TTC549 (cell line): ENCODE results near the gene CTNNBIP1.

Experiments
- FAIRE-seq: peaks from 2 replicates; lab custom pipeline; 2012; peaks lifted over from hg19 to GRCh38; lab: Jason Lieb, UNC

The CTNNBIP1 gene

DNA sequence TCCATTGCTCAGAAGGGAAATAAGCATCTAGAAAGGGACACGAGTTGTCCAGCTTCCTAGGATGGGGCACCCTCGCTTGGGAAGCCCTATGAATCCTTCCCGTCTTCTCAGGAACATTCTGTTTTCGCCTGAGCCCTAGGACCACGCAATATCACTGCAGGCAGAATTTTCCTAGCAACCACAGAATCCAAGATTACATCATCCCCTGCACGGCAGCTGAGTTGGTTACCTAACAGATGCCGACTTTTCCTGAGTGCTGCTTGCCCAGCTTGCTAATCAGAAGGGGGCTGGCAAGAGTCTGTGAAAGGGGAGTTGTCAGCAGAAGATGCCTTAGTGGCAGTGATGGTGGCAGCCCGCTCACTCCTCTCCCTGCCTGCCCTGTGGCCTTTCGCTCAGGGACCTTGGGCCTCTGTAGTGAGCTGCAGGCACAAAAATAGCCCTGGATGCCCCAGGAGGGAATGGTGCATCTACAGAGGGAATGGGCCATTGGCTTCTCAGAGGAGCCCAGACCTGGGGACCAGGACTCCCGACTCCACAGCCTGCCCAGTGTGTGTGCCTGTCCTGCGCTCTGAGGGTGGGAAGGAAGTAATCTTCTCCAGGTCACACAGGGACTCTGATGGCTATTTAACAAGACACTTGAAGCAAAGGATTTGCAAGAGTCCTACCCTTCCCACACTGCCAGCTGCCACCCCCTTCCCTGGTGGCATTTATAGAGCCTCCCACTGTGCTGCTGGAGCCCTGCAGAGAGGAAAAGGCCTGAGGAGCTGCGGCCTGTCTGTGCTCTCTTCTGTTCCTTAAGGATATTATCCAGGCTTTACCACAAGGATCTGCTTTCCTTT is 57.4 kb downstream of the CTNNBIP1 start:
- no peak for FAIRE-seq

DNA sequence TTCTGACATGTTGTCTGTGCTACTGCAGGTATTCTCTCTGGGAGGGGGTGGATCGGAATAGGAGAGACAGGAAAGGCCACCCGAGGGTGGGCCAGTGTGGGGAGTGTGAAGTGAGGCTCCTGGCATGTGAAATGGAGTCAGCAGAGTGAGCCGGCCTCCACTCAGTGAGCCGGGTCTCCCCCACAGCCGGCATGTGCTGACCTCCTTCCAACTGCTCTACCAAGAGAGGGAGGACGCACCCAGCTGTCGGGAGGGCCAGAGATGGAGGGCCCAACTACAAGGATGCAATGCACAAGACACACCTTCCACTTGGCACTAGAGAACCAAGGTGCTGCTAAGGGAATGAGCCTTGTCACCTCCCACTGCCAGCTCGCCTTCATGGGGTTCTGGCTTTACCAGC is 58.1 kb downstream of the CTNNBIP1 start:
- FAIRE-seq, result no peak

DNA sequence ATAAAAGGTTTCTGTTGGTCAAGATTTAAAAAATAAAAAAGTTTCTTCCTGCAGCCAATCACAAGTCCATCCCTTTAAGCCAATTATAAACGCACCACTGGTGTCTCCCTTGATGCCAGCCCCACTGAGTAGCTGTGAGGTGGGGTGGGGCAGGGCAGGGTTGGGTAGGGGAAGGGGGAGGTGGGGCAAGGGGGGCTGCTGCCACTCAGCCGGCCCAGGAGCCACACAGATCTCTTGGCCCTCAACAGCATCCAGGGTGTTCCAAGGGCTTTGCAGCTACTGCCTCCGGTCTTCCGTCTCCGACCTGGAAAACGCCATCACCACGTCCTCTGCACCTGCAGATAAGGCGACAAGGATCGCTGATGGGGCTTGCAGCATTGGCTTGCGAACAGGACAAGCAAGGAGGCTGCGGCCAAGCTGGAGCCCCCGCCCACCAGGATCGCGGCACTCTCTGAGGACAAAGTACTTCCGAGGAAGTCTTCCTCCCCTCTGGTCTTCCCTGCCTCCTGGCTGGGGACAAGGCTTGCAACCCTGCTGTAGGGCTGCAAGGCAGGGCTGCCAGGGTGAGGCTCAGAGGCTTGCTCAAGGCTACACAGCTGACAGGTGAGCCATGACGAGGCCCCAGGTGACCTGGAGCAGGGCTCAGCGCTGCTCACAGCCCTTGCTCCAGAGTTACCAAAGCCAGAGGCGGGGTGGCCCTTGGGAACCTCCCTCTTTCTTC is 59.5 kb downstream of the CTNNBIP1 start:
- no peak for FAIRE-seq

DNA sequence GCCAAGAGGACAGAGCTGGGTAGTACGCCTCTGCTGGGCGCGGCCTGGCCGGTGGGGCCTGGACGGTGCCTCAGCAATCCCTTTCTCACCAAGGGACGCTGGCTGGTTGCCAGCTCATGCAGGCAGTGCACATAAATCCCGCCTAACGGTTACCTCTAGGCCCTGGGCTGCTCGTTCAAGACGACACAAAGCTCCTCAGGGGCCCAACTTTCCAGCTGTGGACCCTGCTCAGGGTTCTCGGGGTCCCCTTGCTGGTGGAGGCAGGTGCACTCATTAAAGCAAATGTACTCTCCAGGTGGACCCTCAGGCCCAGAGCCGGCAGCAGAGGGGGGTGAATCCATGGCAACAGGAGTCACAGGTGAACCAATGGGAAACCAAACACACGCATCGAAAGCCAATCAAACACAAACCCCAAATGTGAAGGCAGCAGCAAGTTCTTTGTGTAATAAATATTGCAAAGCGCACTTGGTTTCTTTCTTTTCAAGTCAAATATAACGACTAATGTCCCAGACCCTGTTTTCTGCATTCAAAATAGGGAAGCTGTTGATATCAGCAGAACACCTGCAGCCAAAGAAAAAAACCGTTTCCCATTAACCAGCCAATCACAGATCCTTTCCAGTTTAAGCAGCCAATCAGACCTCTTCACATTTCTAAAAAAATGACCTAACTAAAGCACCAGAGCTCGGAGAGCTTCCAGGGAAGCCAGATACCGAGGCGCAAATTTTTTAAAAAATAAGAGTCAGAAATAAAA is 60.2 kb downstream of the CTNNBIP1 start:
- no peak for FAIRE-seq

DNA sequence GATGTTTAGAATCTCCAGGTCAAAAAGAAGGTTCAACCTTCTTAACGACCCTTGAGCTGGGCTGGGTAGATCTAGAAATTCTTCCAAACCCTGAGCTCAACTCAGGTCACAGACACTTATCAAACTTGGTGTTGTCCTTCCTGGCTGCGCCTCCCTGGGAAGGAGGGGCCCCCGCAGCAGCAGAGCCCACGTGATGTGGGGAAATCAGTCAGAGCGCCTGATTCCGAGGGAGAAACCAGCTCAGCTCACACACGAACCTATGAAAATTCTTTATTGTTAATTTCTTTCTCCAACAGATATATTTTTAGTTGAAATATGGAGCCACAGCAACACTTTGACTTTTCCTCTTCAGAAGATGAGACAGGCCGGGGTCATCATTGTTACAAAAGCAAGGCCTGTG is 62.0 kb downstream of the CTNNBIP1 start:
- no peak for FAIRE-seq

DNA sequence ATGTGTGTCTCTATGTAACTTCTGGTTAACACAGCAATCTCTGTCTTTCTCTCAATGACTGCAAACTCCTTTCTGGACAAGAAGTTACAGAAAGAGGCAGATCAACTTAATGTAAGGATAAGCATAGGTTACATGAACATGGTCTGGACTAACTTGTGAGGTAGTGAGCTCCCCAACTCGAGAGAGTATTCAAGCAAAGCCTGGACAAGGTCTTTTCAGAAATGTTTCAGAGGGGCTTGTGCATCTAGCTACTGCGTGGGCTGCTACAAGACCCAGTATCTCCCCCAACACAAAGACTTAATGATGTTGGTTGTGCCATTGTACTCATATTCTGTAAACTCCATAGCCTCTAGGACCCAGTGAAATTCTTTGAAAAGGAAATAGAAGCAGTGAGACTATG is 62.8 kb downstream of the CTNNBIP1 start:
- FAIRE-seq, result no peak

DNA sequence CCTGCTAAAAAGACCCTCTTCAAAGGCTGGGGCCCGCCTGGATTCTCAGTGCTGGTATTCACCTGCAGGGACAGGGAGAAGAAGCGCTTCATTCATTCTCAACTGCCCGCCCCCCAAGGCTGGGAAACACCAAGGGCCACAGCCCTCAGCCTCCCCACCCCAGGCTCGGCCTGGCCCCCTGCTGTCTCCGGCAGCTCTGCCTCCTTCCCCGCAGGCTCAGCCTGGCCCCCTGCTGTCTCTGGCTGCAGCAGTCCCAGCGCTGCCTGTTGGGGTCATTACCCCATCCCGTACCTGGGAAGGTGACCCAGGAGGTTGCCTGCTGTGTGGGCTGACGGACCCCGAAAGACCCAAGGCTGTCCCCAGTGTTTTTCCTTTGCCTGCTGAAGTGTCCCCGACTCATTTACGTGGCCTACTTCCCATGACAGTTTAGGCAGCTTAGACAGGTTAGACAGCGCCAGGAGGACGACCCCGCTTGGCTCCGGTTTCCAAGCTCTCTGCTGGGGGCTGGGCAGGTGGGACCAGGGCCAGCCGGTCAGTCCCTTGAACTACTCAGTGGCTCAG is 63.4 kb downstream of the CTNNBIP1 start:
- no peak for FAIRE-seq

DNA sequence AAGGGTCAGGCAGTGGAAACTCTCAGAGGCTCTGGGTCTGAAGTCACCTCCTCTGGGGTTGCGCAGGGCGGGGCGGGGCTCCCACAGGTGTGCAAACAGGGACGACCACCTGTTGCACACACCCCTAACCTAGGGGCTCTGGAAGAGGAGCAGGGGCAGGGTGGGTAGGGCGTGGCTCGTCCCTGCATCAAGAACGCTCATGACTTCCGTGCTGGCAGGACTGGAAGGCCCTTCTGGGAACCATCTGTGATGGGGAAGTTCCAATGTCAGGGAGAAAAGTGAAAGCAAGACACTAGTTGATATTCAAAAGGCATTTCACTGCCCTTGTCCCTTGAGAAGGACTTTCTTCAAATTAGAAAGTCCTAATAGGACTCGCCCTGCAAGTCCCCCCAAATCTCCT is 64.2 kb downstream of the CTNNBIP1 start:
- FAIRE-seq, result no peak

DNA sequence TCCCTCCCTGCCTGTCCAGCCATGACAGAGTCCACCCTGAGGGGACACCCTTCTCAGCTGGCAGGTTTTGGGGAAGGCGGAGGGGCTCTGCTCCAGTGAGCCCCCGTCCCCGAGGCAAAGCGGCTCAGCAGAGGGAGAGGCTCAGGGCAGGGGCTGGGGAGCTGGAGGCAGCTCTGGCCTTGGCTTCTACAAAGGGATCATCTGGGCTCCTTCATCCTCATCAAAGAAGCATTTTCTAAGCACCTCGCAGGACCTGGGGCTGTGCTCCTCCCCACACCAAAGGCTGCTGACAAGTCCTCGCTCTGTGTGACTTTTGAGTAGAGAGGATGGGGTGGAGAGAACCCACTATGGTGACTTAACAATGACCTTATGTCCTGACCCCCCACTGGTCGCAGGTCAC is 65.3 kb downstream of the CTNNBIP1 start:
- no peak for FAIRE-seq

DNA sequence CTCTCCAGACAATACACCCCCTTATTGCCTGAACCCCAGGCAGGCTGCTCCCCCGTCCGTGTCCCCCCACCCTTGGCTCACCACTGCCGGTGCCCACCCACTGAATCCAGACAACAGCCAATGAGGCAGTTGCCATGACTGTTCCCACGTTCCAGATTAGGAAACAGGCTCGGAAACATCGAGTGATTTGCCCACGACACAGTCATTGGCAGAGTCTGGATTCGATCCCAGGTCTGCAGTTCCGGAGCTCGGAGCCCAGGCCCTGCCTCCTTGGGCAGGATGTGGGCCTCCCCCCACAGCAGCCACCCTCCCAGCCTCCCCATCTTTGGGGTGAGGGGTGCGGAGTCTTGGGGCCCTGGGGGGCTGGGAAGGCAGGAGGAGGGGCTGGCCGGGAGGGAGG is 66.0 kb downstream of the CTNNBIP1 start:
- no peak for FAIRE-seq

DNA sequence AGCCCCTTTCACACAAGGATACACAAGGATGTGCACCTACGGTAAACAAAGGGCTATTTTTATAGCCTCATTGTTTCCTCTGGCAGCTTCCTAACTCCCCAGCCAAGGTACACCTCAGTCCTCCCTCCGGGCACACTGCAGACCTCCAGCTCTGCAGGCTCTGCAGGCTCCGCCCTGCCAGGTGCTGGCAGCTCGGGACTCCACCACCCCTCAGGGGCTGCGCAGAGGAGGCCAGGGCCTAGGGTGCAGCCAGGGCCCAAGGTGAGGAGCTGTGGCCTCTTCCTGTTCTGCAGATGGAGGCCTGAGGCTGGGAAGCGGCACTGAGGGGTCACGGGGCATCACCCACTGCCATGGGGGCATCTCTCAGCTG is 66.5 kb downstream of the CTNNBIP1 start:
- FAIRE-seq, result no peak

DNA sequence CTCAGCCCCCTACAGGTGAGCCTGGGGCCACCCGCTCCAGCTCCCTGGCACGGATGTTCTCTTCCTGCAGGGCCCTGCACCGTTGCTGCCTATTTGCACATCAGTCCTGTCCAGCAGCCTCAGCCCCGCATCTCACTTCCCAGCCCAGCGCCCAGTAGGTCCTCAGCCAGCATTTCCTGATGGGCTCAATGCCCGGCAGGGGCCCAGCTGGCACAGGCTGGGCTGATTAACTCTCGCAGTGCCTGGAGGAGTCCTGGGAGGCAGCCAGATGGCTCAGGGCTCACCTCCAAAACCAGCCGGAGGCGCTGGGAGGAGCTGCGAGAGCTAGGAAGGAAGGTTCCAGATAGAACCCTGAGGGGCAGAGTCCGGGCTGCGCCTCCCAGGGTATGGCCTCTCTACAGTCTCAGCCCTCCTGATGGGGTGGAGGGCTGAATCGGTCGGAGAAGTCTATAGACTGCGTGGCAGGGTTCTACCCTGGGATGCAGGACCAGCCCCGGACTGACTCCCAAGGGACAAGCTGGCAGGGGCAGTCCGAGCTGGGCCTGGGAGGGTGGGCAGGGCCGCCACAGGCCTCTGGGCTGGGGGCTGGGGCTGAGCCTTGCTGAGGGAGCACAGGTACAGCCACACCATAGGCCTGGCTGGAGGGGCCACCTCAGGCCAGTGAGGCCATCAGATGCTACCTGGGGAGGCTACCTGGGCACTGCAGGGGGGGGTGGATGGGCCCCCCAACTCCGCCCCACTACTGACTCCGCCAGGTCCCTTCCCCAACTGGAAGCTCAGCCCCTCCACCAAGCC is 67.1 kb downstream of the CTNNBIP1 start:
- FAIRE-seq, result no peak

DNA sequence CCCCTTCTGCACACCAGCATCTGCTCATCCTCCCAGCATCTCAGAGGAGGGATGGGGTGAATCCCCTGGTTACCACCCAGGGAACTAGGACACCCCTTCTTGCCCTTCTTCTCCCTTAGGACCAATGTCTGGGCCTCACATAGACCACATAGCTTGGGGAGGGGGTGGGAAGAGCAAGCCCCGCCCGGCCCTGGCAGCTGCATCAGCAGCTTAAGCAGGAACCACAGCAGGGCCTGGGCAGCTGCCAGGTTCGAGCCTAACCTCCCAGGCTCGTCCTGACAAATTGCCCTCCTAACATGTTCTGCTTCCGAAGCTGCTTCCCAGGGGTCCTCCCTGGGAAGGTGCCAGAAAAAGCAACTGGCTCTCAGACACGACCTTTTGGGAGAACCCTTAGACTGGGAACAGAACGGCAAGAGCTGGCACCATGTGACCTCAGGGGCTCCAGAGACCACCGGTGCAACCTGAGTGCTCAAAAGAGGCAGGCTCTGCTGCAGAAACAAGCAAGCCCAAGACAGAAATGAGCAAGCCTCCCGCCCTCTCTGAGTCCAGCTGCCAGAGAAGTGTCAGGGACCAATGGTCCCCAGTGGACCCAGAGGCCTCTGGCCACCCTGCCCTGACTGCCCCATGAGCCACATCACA is 67.9 kb downstream of the CTNNBIP1 start:
- FAIRE-seq, result no peak

DNA sequence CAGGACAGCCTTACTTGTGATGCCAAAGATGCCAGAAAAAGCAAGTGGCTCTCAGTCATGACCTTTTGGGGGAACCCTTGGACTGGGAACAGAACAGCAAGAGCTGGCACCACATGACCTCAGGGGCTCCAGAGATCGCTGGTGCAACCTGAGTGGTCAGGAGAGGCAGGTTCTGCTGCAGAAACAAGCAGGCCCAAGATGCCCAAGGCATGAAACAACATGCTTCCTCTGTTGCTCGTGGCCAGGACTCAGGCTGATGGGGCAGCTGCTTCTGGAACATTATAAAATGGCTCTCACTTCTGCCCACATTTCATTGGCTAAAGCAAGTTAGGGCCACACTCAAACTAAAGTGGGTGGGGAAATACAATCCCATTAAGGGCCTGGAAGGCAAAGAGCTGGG is 68.6 kb downstream of the CTNNBIP1 start:
- FAIRE-seq, result no peak

DNA sequence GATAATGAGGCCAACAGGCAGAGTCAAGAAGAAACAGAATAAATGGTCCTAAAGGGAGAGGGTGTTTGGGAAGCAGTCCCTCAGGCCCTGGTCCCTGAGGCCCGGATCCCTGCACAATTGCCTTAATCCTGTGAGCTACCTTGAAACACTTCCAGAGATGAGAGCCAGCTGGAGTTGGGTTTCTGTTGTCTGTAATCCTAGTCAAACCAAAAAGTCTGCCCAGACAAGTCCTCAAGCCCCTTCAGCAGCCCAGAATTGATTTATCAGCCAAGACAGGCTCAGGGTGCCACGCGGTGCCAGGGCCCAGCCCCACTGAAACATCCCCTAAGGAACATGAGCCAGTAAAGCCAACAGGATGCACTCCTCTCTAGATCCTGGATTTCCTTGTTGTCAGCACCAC is 69.9 kb downstream of the CTNNBIP1 start:
- no peak for FAIRE-seq

DNA sequence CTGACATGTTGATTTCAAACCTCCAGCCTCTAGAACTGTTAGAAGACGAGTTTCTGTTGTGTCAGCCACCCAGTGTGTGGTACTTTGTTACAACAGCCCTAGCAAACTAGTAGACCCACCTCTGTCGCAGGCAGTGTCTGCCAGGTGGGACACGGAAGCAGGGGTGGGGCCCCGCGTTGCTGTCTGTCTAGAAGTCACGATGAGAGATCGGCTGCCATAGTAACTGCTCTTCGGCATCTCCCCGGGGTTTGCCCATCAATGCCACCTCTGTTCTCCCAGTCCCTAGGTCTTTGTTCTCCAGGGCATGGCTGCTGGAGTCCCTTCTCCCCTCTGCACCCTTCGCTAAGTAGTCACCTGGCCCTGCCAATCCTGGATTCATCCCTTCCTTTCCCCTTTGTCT is 71.1 kb downstream of the CTNNBIP1 start:
- FAIRE-seq, result no peak

DNA sequence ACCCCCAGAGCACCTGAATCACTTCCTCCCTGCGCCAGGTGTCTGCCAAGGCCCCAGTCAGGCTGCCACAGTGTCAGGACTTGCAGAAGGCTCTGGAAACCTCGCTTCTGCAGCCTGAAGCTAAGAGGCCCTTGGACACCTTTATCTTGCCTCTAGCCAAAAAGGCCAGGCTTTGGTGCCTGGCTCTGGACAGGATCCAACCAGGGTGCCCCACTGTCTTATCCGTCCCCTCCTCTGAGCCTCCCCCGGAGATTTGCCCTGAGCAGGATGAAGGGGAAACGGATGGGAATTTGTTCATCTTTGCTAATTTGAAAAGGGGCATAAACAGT is 73.5 kb downstream of the CTNNBIP1 start:
- FAIRE-seq, result no peak

DNA sequence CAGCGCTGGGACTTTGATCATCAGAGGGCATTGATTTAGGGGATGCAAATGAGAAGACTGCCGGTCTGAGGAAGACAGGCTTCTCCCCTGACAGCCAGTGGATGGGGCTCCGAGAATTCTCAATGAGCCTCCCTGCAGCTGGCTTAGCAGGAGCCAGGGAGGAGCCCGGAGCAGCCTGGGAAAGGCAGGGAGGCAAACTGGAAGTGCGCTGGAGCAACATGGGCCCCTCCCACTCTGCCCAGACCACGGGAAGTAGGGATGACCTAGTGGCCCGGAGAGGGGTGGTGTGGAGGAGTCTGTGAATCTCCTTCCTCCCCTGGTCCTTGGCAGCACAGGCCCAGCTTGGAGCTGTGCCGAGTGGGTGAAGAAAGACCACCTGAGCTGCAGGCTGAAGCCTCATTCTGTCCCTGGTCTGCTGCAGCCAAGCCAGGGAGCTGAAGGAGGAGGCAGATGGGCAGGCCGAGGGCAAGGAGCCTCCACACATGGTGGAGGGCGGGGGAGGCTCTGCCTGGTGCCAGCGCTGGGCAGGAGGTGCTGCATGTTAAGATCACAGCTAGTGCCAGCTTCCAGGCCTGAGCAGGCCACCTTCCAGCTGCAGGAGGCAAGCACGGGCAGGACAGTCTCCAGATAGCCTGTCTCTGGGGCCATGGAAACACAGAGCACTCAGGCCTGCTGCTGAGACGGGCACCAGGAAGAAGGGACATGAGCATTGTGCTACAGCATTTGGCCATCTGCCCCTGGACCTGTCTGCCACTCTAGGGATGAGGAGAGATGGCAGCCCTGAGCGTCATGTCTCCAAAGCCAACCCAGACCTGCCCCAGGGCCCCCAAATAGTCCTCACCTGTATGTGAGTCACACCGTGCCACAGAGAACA is 74.1 kb downstream of the CTNNBIP1 start:
- FAIRE-seq, result no peak

DNA sequence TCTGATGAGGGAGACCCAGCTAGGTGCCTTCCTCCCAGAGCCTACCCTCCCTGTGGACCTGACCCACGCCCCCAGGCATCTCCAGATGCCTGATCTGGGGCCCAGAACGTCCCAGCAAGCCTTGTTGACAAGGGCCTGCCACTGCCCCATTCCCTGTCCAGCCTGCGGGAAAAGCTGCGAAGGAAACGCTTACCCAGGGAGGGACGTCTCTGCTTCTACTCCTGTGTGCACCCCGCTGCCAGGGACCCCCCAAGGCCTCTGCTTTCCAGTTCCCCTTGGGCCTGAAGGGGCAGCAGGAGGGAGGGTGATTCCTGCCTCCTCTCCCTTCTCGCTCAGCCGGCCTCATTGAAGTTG is 74.7 kb downstream of the CTNNBIP1 start:
- FAIRE-seq, result no peak

DNA sequence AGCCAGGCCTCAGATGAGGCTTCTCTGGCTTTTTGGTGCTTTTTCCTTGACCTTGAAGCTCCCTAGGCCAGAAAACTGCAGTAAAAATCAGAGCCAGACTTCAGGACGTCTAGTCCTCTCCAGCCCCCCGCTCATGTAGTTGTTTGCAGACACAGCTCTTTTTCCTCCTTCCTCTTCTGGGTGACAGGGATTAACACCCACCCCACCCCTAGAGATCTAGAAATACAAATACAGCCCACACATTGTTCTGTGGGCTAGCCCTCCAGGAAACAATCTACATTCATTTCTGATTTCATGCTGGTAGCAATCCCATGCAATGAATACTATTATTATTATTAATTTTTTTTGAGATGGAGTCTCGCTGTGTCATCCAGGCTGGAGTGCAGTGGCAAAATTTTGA is 76.4 kb downstream of the CTNNBIP1 start:
- no peak for FAIRE-seq
